Measurements from ENCODE around the gene PRICKLE4. TPM values are rescaled to one million over a fixed set of nuclear protein-coding genes. Genes with fewer than 3 reads are reported as not detected.

The PRICKLE4 gene
- total RNA-seq, 3 donors from 2014 or later (not counting 1 experiment from before 2014, with no cell fraction given): not detected

DNA sequence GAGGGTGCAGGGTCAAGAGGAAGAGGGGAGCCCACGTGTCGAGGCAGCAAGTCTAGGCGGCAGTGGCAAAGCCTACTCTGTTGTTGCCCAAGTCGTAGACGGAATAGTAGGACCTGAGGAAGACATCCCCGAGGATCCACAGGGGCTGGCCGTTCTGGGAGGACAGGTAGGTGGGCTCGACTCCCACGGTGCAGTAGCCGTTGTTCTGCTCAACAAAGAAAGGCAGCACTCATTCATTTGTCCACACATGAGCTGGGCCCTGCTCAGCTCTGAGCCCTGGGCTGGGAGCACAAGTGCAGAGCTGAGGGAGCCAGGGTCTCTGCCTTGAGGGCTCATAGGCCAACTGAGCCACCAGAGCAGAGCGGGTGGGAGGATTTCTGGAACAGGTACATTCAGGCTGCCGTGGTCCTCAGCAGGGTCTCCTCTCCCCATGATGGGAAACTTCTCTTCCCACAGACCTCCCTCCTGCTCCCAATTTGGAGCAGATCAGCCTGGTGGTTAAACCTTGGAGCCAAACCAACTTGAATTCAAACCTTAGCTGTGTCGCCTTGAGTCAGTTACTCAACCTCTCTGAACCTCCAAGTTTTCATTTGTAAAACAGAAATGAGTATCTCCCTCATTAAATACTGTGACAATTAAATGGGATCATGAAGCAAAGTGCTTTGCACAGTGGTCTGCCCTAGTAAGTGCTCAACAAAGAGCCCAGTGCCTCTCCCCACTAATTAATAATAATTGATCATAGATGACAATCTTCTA is 43.6 kb upstream of the PRICKLE4 start:
- no peak overlapping the region for H3K27ac Mint-ChIP-seq
- intact Hi-C loops (cut with micrococcal nuclease): no loop called here
- Histone ChIP-seq H3K27ac (ENCODE audit: low read length) (no peak overlapping the region), H3K4me1 (ENCODE audit: control insufficient read depth, insufficient read depth, low read length) (peaks cover 25% of the 10 kb centered on the region), H3K9me3 (ENCODE audit: control insufficient read depth, insufficient read depth, low read length) (no peaks in the 10 kb centered on the region), H3K27me3 (ENCODE audit: control insufficient read depth, insufficient read depth, low read length) (no peaks in the 10 kb centered on the region), H3K36me3 (ENCODE audit: control insufficient read depth, insufficient read depth, low read length) (no peaks in the 10 kb centered on the region), H3K4me3 (ENCODE audit: low read length) (no peak overlapping the region)
- H3K9me3 Mint-ChIP-seq: no peaks in the 10 kb centered on the region
- WGBS (ENCODE audit: insufficient coverage): 91% methylated on average over 13 of the region's 13 CpGs
- no peak overlapping the region for H3K4me3 Mint-ChIP-seq
- DNase-seq: no peak
- no peak for ATAC-seq
- peaks cover 11 to 19% of the 10 kb centered on the region in 2 donors for H3K4me1 Mint-ChIP-seq
- H3K36me3 Mint-ChIP-seq: no peaks in the 10 kb centered on the region
- TF ChIP-seq, protein P1, sequence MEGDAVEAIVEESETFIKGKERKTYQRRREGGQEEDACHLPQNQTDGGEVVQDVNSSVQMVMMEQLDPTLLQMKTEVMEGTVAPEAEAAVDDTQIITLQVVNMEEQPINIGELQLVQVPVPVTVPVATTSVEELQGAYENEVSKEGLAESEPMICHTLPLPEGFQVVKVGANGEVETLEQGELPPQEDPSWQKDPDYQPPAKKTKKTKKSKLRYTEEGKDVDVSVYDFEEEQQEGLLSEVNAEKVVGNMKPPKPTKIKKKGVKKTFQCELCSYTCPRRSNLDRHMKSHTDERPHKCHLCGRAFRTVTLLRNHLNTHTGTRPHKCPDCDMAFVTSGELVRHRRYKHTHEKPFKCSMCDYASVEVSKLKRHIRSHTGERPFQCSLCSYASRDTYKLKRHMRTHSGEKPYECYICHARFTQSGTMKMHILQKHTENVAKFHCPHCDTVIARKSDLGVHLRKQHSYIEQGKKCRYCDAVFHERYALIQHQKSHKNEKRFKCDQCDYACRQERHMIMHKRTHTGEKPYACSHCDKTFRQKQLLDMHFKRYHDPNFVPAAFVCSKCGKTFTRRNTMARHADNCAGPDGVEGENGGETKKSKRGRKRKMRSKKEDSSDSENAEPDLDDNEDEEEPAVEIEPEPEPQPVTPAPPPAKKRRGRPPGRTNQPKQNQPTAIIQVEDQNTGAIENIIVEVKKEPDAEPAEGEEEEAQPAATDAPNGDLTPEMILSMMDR (IDR thresholded peaks at IDR 0.05): no peak
- peaks cover 0 to 4% of the 10 kb centered on the region in 2 donors for H3K27me3 Mint-ChIP-seq (ENCODE audit: low read depth in 2 of 2)

DNA sequence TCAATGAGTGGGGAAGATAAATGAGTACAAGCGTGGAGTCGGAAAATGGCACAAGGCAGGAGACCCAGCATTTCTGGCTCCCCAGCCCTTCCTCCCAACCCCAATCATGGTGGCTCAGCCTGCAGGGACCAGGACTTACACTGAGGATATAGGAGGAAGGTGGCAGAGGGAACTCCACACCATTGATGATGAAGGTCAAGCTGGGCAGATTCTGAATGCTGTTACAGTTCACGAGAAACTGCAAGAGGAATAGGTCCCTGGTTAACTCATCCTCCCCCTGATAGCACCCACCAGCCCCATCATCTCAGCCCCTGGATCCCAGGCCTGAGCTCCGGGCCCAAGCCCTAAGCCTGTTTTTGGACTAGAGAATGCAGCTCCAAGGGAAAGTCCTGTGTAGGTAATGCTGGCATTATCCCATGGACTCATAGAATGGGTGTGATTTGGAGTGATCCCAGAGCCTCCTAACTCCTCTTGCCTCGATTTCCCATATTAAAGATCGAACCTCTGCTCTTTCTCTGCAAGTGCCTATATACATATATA is 42.9 kb upstream of the PRICKLE4 start:
- Histone ChIP-seq H3K27me3 (ENCODE audit: control insufficient read depth, insufficient read depth, low read length) (no peaks in the 10 kb centered on the region), H3K4me3 (ENCODE audit: low read length) (no peak overlapping the region), H3K4me1 (ENCODE audit: control insufficient read depth, insufficient read depth, low read length) (peaks cover 19% of the 10 kb centered on the region), H3K27ac (ENCODE audit: low read length) (no peak overlapping the region), H3K36me3 (ENCODE audit: control insufficient read depth, insufficient read depth, low read length) (no peaks in the 10 kb centered on the region), H3K9me3 (ENCODE audit: control insufficient read depth, insufficient read depth, low read length) (no peaks in the 10 kb centered on the region)
- peaks cover 6 to 13% of the 10 kb centered on the region in 2 donors for H3K4me1 Mint-ChIP-seq
- 82% methylated on average over 1 of the region's 6 CpGs for WGBS (ENCODE audit: insufficient coverage)
- peaks cover 0 to 4% of the 10 kb centered on the region in 2 donors for H3K27me3 Mint-ChIP-seq (ENCODE audit: low read depth in 2 of 2)
- no peak overlapping the region for H3K4me3 Mint-ChIP-seq
- DNase-seq: no peak
- H3K27ac Mint-ChIP-seq: no peak overlapping the region
- H3K9me3 Mint-ChIP-seq: no peaks in the 10 kb centered on the region
- no peak for ATAC-seq
- intact Hi-C loops (cut with micrococcal nuclease): no loop called here
- no peaks in the 10 kb centered on the region for H3K36me3 Mint-ChIP-seq
- TF ChIP-seq, protein P1 (IDR thresholded peaks at IDR 0.05): no peak

DNA sequence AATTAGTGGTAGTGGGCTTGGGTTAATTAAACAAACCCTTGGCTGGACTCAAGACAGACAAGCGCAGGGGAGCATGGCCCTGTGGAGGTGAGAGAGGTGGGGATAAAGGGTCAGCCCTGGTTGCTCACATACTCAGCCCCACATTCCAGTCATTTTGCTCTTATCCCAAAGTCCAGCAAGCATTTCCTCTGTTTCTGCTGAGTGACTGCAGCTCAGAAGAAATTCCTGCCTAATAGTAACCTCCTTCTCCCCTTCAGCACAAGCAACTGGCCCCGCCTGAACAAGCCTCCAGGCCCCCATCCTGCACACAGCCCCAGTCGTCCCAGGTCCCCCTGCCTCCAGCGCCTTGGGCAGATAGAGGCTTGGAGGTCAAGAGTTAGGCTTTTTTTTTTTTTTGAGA is 41.5 kb upstream of the PRICKLE4 start:
- H3K4me1 ChIP-seq (ENCODE audit: control insufficient read depth, insufficient read depth, low read length): peaks cover 6% of the 10 kb centered on the region
- intact Hi-C loops (cut with micrococcal nuclease): no loop called here
- 94% methylated on average over 3 of the region's 4 CpGs for WGBS (ENCODE audit: insufficient coverage)
- H3K4me3 ChIP-seq (ENCODE audit: low read length): no peak overlapping the region
- no peaks in the 10 kb centered on the region for H3K36me3 ChIP-seq (ENCODE audit: control insufficient read depth, insufficient read depth, low read length)
- ATAC-seq (no peak), DNase-seq (no peak)
- Mint-ChIP-seq H3K9me3 (no peaks in the 10 kb centered on the region), H3K4me1 (peaks cover 4 to 5% of the 10 kb centered on the region in 2 donors), H3K27ac (no peak overlapping the region), H3K36me3 (no peaks in the 10 kb centered on the region), H3K4me3 (no peak overlapping the region), H3K27me3 (ENCODE audit: low read depth in 2 of 2) (peaks cover 0 to 6% of the 10 kb centered on the region in 2 donors)
- TF ChIP-seq, protein P1 (IDR thresholded peaks at IDR 0.05): no peak
- H3K9me3 ChIP-seq (ENCODE audit: control insufficient read depth, insufficient read depth, low read length): no peaks in the 10 kb centered on the region
- no peaks in the 10 kb centered on the region for H3K27me3 ChIP-seq (ENCODE audit: control insufficient read depth, insufficient read depth, low read length)
- H3K27ac ChIP-seq (ENCODE audit: low read length): no peak overlapping the region

Data from natural killer cell (primary cell).